Panc1 (cell line): ENCODE results near the gene TRIM2. TPM values are rescaled to one million over a fixed set of nuclear protein-coding genes. Genes with fewer than 3 reads are reported as not detected.

ENCODE experiments used
- ATAC-seq: fragments of 200-7000 bp; cut with Tn5 transposase; 2 replicates; pipeline ENCODE4 v1.9.1; 2020; ENCODE audit warnings: mild to moderate bottlenecking, moderate library complexity
- BruUV-seq: library from RNA; stranded (reverse); fragments of 400-500 nt; replicated peaks from 2 replicates; lab custom pipeline; 2021; lab: Mats Ljungman, UMichigan
- CTCF ChIA-PET: fragments of 300-600 bp; sonication (Branson Sonifier 250); formaldehyde crosslinking; loops from one replicate; lab custom pipeline; 2022; ENCODE audit warnings: antibody characterized with exemption; lab: Charles Lee
- POLR2A ChIA-PET: fragments of 300-600 bp; sonication (Branson Sonifier 250); formaldehyde crosslinking; loops from one replicate; lab custom pipeline; 2022; ENCODE audit warnings: antibody characterized with exemption; lab: Charles Lee
- DNase-seq: peaks from one replicate; pipeline ENCODE4 v3.0.0-alpha.2; 2010; ENCODE audit warnings: low read depth, low spot score
- H3K27ac ChIP-seq: 2 replicates; pipeline ENCODE4 v1.5.1; 2011; ENCODE audit warnings: mild to moderate bottlenecking, low read length, inconsistent platforms
- H3K27me3 ChIP-seq: fragments of 200-500 bp; sonication (Bioruptor generic); 2 replicates; pipeline ENCODE4 v1.6.0; 2014; ENCODE audit warnings: low read length, inconsistent platforms; ENCODE audit not compliant: control insufficient read depth, insufficient read depth
- H3K36me3 ChIP-seq: fragments of 200-500 bp; sonication (Bioruptor generic); 2 replicates; pipeline ENCODE4 v1.5.1; 2014; ENCODE audit warnings: inconsistent platforms, mild to moderate bottlenecking, low read length, moderate library complexity; ENCODE audit not compliant: control insufficient read depth, insufficient read depth
- H3K4me1 ChIP-seq: 2 replicates; pipeline ENCODE4 v1.5.1; 2011; ENCODE audit warnings: inconsistent platforms, mild to moderate bottlenecking, low read length, moderate library complexity; ENCODE audit not compliant: control insufficient read depth, insufficient read depth
- H3K4me3 ChIP-seq, 2 experiments: 2 replicates each; pipeline ENCODE4 v1.5.1; 2011 to 2012; ENCODE audit warnings: low read depth in 2 of 2, low read length in 2 of 2, mild to moderate bottlenecking in 2 of 2, inconsistent platforms in 1 of 2, moderate library complexity in 1 of 2
- H3K9me3 ChIP-seq: fragments of 200-500 bp; sonication (Bioruptor generic); 2 replicates; pipeline ENCODE4 v1.5.1; 2014; ENCODE audit warnings: low read depth, mild to moderate bottlenecking, inconsistent platforms, low read length, moderate library complexity; ENCODE audit not compliant: control insufficient read depth, insufficient read depth
- POLR2AphosphoS5 ChIP-seq: IDR thresholded peaks from 2 replicates; pipeline ENCODE4 v1.6.1; 2012; ENCODE audit warnings: mild to moderate bottlenecking, low read depth, low read length, moderate library complexity
- SIN3A ChIP-seq: IDR thresholded peaks from 2 replicates; pipeline ENCODE4 v1.6.1; 2012; ENCODE audit warnings: low read depth, mild to moderate bottlenecking, low read length, moderate library complexity, borderline replicate concordance; ENCODE audit not compliant: insufficient read depth
- TCF7L2 ChIP-seq: IDR thresholded peaks from 2 replicates; pipeline ENCODE4 v1.6.1; 2011; ENCODE audit warnings: mild to moderate bottlenecking, low read depth, low read length, inconsistent platforms
- in situ Hi-C: cut with HindIII; loops from 2 replicates; pipeline ENCODE4 v1.10.0; 2016; ENCODE audit warnings: low sequenced_read_pairs, low pct_unique_long_range_greater_than_20kb
- intact Hi-C: fragments of 100-400 bp; cut with micrococcal nuclease; formaldehyde crosslinking; loops from one replicate; pipeline ENCODE4 v1.10.0; 2022; ENCODE audit not compliant: unreplicated experiment
- total RNA-seq: library from RNA; stranded (reverse); gene quantifications from one replicate; pipeline ENCODE4 v1.2.1, GENCODE V29; 2021; ENCODE audit not compliant: unreplicated experiment
- TF ChIP-seq, protein P1 (sequence below): fragments of 450-650 bp; IDR thresholded peaks from 2 replicates; pipeline ENCODE4 v1.5.1; 2017; ENCODE audit warnings: mild to moderate bottlenecking
- TF ChIP-seq, protein P2 (sequence below), 2 experiments: IDR thresholded peaks; 2 replicates each; pipeline ENCODE4 v1.6.1; 2011 to 2012; ENCODE audit warnings: low read depth in 2 of 2, control low read depth in 1 of 2, low read length in 1 of 2, mild to moderate bottlenecking in 1 of 2, moderate library complexity in 1 of 2; ENCODE audit not compliant: insufficient read depth in 1 of 2

The TRIM2 gene
- total RNA-seq, 1 experiment from 2014 or later, result 18.9 TPM

DNA sequence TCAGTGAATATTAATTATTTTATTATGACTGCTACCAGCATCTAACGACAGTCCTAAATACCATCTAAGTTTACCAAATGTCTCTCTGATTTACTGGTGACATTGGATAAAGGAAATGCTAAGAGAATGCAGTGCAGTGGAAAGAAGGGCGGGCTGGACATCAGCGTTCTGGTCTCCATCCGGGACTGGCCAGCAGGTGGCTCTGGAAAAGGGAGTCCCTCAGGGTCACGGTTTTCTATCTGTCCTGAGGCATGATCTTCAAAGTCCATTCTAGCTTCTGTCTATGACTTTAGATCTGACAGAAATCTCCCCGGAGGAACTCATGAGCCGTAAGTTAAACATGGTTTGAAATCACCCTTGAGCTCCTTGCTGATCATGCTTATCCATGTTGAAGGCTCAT, 3.3 kb downstream of the TRIM2 start:
- H3K4me1 ChIP-seq, result peaks cover 29% of the 10 kb centered on the region
- no peaks in the 10 kb centered on the region for H3K36me3 ChIP-seq
- no peak overlapping the region for H3K4me3 ChIP-seq
- DNase-seq (no peak), ATAC-seq (peak; percentile 73)
- H3K27ac ChIP-seq, result 0 out of 2 replicates have a peak overlapping the region, but pooled peaks have one; percentile 23
- H3K9me3 ChIP-seq, result no peaks in the 10 kb centered on the region
- TF ChIP-seq, protein P1, sequence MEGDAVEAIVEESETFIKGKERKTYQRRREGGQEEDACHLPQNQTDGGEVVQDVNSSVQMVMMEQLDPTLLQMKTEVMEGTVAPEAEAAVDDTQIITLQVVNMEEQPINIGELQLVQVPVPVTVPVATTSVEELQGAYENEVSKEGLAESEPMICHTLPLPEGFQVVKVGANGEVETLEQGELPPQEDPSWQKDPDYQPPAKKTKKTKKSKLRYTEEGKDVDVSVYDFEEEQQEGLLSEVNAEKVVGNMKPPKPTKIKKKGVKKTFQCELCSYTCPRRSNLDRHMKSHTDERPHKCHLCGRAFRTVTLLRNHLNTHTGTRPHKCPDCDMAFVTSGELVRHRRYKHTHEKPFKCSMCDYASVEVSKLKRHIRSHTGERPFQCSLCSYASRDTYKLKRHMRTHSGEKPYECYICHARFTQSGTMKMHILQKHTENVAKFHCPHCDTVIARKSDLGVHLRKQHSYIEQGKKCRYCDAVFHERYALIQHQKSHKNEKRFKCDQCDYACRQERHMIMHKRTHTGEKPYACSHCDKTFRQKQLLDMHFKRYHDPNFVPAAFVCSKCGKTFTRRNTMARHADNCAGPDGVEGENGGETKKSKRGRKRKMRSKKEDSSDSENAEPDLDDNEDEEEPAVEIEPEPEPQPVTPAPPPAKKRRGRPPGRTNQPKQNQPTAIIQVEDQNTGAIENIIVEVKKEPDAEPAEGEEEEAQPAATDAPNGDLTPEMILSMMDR, result peak; percentile 78
- TF ChIP-seq, protein P2, sequence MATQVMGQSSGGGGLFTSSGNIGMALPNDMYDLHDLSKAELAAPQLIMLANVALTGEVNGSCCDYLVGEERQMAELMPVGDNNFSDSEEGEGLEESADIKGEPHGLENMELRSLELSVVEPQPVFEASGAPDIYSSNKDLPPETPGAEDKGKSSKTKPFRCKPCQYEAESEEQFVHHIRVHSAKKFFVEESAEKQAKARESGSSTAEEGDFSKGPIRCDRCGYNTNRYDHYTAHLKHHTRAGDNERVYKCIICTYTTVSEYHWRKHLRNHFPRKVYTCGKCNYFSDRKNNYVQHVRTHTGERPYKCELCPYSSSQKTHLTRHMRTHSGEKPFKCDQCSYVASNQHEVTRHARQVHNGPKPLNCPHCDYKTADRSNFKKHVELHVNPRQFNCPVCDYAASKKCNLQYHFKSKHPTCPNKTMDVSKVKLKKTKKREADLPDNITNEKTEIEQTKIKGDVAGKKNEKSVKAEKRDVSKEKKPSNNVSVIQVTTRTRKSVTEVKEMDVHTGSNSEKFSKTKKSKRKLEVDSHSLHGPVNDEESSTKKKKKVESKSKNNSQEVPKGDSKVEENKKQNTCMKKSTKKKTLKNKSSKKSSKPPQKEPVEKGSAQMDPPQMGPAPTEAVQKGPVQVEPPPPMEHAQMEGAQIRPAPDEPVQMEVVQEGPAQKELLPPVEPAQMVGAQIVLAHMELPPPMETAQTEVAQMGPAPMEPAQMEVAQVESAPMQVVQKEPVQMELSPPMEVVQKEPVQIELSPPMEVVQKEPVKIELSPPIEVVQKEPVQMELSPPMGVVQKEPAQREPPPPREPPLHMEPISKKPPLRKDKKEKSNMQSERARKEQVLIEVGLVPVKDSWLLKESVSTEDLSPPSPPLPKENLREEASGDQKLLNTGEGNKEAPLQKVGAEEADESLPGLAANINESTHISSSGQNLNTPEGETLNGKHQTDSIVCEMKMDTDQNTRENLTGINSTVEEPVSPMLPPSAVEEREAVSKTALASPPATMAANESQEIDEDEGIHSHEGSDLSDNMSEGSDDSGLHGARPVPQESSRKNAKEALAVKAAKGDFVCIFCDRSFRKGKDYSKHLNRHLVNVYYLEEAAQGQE (IDR thresholded peaks at IDR 0.05; ENCODE audit: insufficient read depth in 1 of 2, low read depth in 2 of 2, low read length in 1 of 2), result no peak
- in situ Hi-C loops, result no loop called here
- BruUV-seq, result no TSS peak
- ChIA-PET POLR2A (no interaction called here), CTCF (no interaction called here)
- intact Hi-C loops, result loop anchor here (2.0 to 5.0 kb wide), 2 partner anchors 55 to 111 kb away; no protein-coding TSS in a partner anchor
- no peaks in the 10 kb centered on the region for H3K27me3 ChIP-seq

DNA sequence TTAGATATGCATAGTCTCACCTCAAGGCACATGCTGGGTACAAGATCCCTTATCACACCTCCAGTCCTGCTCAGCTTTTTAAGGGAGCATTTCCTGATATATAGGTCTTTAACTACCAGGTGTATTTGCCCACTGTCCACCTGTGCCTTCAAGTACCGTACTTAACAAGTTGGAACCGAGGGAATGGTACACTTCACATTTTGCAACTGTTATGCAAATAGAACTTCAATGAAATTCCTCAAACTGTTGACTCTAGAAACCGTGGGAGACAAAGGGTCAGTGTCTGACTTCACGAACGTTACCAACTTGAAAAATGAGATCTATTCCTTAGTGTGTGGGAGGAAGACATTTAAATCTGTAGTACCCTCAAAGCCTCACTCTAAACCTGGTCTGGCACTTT, 5.2 kb downstream of the TRIM2 start:
- peaks cover 21% of the 10 kb centered on the region for H3K4me1 ChIP-seq
- H3K27ac ChIP-seq, result no peak overlapping the region
- no peaks in the 10 kb centered on the region for H3K27me3 ChIP-seq
- H3K36me3 ChIP-seq, result no peaks in the 10 kb centered on the region
- no peaks in the 10 kb centered on the region for H3K9me3 ChIP-seq
- DNase-seq, result no peak
- intact Hi-C loops (loop anchor here (5.0 kb wide), 1 partner anchor 57 kb away; no protein-coding TSS in a partner anchor), in situ Hi-C loops (no loop called here)
- H3K4me3 ChIP-seq, result no peak overlapping the region
- no TSS peak for BruUV-seq
- TF ChIP-seq, protein P2 (IDR thresholded peaks at IDR 0.05; ENCODE audit: insufficient read depth in 1 of 2, low read depth in 2 of 2, low read length in 1 of 2), result no peak
- TF ChIP-seq SIN3A, result no peak
- no peak for TF ChIP-seq POLR2AphosphoS5
- no peak for TF ChIP-seq TCF7L2
- TF ChIP-seq, protein P1, result no peak
- no peak for ATAC-seq
- POLR2A ChIA-PET, result no interaction called here
- CTCF ChIA-PET, result no interaction called here
